T follicular helper cell (primary cell): ENCODE results near the gene SORBS2.

Experiments used
- DNase-seq: peaks from one replicate; pipeline ENCODE4 v3.0.0-alpha.2; 2020; ENCODE audit warnings: low read depth

SORBS2 gene

GRCh38 chr4:185552254-185552653 is 259.7 kb downstream of the SORBS2 start:
- no peak for DNase-seq

- DNase-seq, result no peak
Measured at GRCh38 chr4:185550933-185551332, 261.1 kb downstream of the SORBS2 start.

- DNase-seq, result no peak
Measured at GRCh38 chr4:185549095-185549639, 262.8 kb downstream of the SORBS2 start.

- DNase-seq, result no peak
Measured at GRCh38 chr4:185548587-185548986, 263.4 kb downstream of the SORBS2 start.

- no peak for DNase-seq
Measured at GRCh38 chr4:185546335-185546734, 265.7 kb downstream of the SORBS2 start.

GRCh38 chr4:185542626-185543315 is 269.2 kb downstream of the SORBS2 start:
- no peak for DNase-seq

GRCh38 chr4:185541251-185541727 is 270.7 kb downstream of the SORBS2 start:
- no peak for DNase-seq

GRCh38 chr4:185540487-185541120 is 271.4 kb downstream of the SORBS2 start:
- DNase-seq, result no peak

GRCh38 chr4:185540040-185540439 is 272.0 kb downstream of the SORBS2 start:
- no peak for DNase-seq

- no peak for DNase-seq
Measured at GRCh38 chr4:185538806-185539205, 273.2 kb downstream of the SORBS2 start.

- DNase-seq, result no peak
Measured at GRCh38 chr4:185536411-185536709, 275.6 kb downstream of the SORBS2 start.

GRCh38 chr4:185535612-185536410 is 276.2 kb downstream of the SORBS2 start:
- DNase-seq, result no peak
